DMS153 treated with DMSO at 0.1 percent for 48 hours (cell line): ENCODE measurements around the gene SPRY1.

ENCODE experiments used
- DNase-seq: peaks from one replicate; lab custom pipeline; 2025; ENCODE audit not compliant: unreplicated experiment; lab: John Stamatoyannopoulos, UW

The SPRY1 gene

GRCh38 chr4:123438031-123438430 is 41.4 kb downstream of the SPRY1 start:
- no peak for DNase-seq

GRCh38 chr4:123443401-123444289 is 47.0 kb downstream of the SPRY1 start:
- no peak for DNase-seq

- DNase-seq: no peak
Observed at GRCh38 chr4:123444290-123444731, 47.7 kb downstream of the SPRY1 start.

- peak; percentile 32 for DNase-seq
Observed at GRCh38 chr4:123446865-123447474, 50.4 kb downstream of the SPRY1 start.

GRCh38 chr4:123449362-123449761 is 52.8 kb downstream of the SPRY1 start:
- DNase-seq: no peak

GRCh38 chr4:123449780-123450179 is 53.2 kb downstream of the SPRY1 start:
- DNase-seq: no peak

- no peak for DNase-seq
Observed at GRCh38 chr4:123450393-123450792, 53.8 kb downstream of the SPRY1 start.

GRCh38 chr4:123452616-123453015 is 56.0 kb downstream of the SPRY1 start:
- no peak for DNase-seq

GRCh38 chr4:123453061-123453680 is 56.6 kb downstream of the SPRY1 start:
- no peak for DNase-seq
